ENCODE measurements around the gene SMIM13.
"Not testable (repeated sequence)": the region's sequence is repeated elsewhere in the genome, so short reads cannot be mapped to it uniquely, and the experiment has no call there.

DNA sequence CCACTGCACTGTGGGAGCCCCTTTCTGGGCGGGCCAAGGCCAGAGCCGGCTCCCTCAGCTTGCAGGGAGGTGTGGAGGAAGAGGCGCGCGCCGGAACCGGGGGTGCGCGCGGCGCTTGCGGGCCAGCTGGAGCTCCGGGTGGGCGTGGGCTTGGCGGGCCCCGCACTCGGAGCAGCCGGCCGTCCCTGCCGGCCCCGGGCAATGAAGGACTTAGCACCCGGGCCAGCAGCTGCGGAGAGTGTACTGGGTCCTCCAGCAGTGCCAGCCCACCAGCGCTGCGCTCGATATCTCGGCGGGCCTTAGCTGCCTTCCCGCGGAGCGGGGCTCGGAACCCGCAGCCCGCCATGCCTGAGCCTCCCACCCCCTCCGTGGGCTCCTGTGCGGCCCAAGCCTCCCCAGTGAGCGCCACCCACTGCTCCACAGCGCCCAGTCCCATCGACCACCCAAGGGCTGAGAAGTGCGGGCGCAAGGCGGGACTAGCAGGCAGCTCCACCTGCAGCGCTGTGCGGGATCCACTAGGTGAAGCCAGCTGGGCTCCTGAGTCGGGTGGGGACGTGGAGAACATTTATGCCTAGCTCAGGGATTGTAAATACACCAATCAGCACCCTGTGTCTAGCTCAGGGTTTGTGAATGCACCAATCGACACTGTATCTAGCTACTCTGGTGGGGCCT lies 6.4 kb upstream of the SMIM13 start:
- TF ChIP-seq, protein P1, sequence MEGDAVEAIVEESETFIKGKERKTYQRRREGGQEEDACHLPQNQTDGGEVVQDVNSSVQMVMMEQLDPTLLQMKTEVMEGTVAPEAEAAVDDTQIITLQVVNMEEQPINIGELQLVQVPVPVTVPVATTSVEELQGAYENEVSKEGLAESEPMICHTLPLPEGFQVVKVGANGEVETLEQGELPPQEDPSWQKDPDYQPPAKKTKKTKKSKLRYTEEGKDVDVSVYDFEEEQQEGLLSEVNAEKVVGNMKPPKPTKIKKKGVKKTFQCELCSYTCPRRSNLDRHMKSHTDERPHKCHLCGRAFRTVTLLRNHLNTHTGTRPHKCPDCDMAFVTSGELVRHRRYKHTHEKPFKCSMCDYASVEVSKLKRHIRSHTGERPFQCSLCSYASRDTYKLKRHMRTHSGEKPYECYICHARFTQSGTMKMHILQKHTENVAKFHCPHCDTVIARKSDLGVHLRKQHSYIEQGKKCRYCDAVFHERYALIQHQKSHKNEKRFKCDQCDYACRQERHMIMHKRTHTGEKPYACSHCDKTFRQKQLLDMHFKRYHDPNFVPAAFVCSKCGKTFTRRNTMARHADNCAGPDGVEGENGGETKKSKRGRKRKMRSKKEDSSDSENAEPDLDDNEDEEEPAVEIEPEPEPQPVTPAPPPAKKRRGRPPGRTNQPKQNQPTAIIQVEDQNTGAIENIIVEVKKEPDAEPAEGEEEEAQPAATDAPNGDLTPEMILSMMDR (conservative IDR thresholded peaks at IDR 0.05; ENCODE audit: low read length): not testable (repeated sequence)
- TF ChIP-seq EZH2phosphoT487 (IDR thresholded peaks at IDR 0.05; ENCODE audit: borderline replicate concordance, low read depth, low read length): not testable (repeated sequence)

All from OCI-LY7 (cell line).